K562 (cell line): Measurements from ENCODE around the gene UBE2O. TPM values are rescaled to one million over a fixed set of nuclear protein-coding genes. Genes with fewer than 3 reads are reported as not detected.

ENCODE experiments used
- CCAR2 ChIP-seq: fragments of 200-400 bp; formaldehyde crosslinking; IDR thresholded peaks from 2 replicates; pipeline ENCODE4 v1.6.1; 2017; ENCODE audit warnings: mild to moderate bottlenecking, low read depth, low read length
- FOSL1 ChIP-seq: fragments of 200-800 bp; sonication (Bioruptor generic); conservative IDR thresholded peaks from 2 replicates; pipeline ENCODE4 v1.6.1; 2016; ENCODE audit warnings: missing genetic modification characterization, missing compliant biosample characterization
- HMGXB4 ChIP-seq: sonication (generic); formaldehyde crosslinking; IDR thresholded peaks from 2 replicates; pipeline ENCODE4 v1.8.1; 2023; ENCODE audit warnings: mild to moderate bottlenecking, missing genetic modification reagents
- KAT8 ChIP-seq: fragments of 450-650 bp; IDR thresholded peaks from 2 replicates; pipeline ENCODE4 v1.6.1; 2016; ENCODE audit warnings: low read depth, mild to moderate bottlenecking
- MAFF ChIP-seq: IDR thresholded peaks from 2 replicates; pipeline ENCODE4 v1.6.1; 2012; ENCODE audit warnings: low read length, improper control_type of control experiment
- POLR2G ChIP-seq: fragments of 200-400 bp; formaldehyde crosslinking; IDR thresholded peaks from 2 replicates; pipeline ENCODE4 v1.6.1; 2017; ENCODE audit warnings: low read depth, mild to moderate bottlenecking, antibody characterized with exemption, low read length, moderate library complexity
- RB1 ChIP-seq: fragments of 450-650 bp; IDR thresholded peaks from 2 replicates; pipeline ENCODE4 v1.6.1; 2017; ENCODE audit warnings: low read depth, mild to moderate bottlenecking
- ZBTB34 ChIP-seq: fragments of 250-450 bp; sonication (Bioruptor Pico); IDR thresholded peaks from 2 replicates; pipeline ENCODE4 v1.8.0; 2021; ENCODE audit warnings: mild to moderate bottlenecking, moderate library complexity
- ZBTB7A ChIP-seq: IDR thresholded peaks from 2 replicates; pipeline ENCODE4 v1.6.1; 2011; ENCODE audit warnings: low read depth, mild to moderate bottlenecking, low read length, moderate library complexity, borderline replicate concordance; ENCODE audit not compliant: control insufficient read depth
- ZNF311 ChIP-seq: fragments of 250-450 bp; sonication (Bioruptor Pico); IDR thresholded peaks from 2 replicates; pipeline ENCODE4 v1.4.0; 2020; ENCODE audit warnings: mild to moderate bottlenecking, moderate library complexity
- ZNF316 ChIP-seq: fragments of 450-650 bp; IDR thresholded peaks from 2 replicates; pipeline ENCODE4 v1.6.1; 2016
- polyA plus RNA-seq, 8 experiments: library from polyadenylated mRNA; depleted of rRNA in 4 of 8; stranded (reverse) in 5 of 8; unstranded in 3 of 8; fragments of >200 nt; fragmentation: Nextera tagmentation in 2 of 8; fragmentation: Illumina TruSeq in 1 of 8; extraction: Ambion mirVana in 2 of 8; extraction: Trizol in 1 of 8; gene quantifications; 2 replicates each; pipeline versions ENCODE4 v1.2.1 to v1.2.3, GENCODE V29; 2011 to 2014; ENCODE audit warnings: inconsistent platforms in 1 of 8, missing spikeins in 1 of 8
- total RNA-seq, 7 experiments: library from RNA; depleted of rRNA in 6 of 7; stranded (reverse); fragments of >200 nt in 6 of 7; fragmentation: Illumina TruSeq in 2 of 7; extraction: Trizol in 2 of 7; gene quantifications; 2 replicates each; pipeline versions ENCODE4 v1.2.1 to v1.2.3, GENCODE V29; 2011 to 2021; ENCODE audit warnings: low replicate concordance in 1 of 7
- TF ChIP-seq, protein P1 (sequence below): fragments of 450-650 bp; IDR thresholded peaks from 2 replicates; pipeline ENCODE4 v1.6.1; 2016; ENCODE audit warnings: antibody characterized with exemption
- TF ChIP-seq, protein P2 (sequence below): fragments of 250-450 bp; sonication (Bioruptor Pico); IDR thresholded peaks from 2 replicates; pipeline ENCODE4 v1.4.0; 2020; ENCODE audit warnings: mild to moderate bottlenecking, moderate library complexity

Gene UBE2O
- total and polyA plus RNA-seq, 9 of the 15 experiments (the other 6 are each of a cell fraction or from before 2014, with no cell fraction given), result 1.6 to 39.7 (median 13.3) TPM

DNA sequence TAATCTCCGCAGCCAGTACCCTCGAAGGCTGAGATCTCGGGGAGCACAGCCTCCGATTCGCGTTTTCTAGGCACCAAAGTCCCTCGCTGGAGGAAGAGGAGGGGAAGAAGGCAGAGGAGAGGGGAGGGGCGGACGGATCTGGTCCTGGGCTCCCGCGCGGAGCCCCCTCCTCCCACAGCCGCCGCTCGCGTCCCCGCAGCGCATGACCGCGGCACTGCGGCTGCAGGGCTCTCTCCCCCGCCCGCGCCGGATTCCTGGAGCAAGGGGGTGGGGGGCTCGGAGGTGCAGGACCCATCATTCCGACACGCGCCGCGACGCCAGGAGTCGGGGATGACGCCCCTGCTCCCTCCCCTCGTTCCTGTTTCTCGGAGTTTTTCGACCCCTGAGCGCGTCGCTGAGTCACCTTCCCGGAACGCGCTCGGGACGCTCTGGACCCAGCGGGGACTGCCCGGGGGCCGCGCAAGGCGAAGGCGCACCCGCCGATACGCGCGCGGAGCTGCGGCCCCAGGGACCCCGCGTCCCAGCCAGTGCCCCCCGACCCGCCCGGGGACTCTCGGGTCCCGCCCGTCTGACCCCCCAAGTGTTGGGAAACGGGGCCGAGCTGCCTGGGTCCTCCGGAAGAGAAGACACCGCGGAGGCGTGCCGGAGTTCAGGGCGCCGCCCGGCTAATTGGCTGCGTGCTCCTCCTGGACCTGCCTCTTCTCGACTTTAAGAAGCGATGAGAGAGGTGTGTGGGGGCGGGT lies 70.0 kb downstream of the UBE2O start (continued):
- TF ChIP-seq, protein P1, sequence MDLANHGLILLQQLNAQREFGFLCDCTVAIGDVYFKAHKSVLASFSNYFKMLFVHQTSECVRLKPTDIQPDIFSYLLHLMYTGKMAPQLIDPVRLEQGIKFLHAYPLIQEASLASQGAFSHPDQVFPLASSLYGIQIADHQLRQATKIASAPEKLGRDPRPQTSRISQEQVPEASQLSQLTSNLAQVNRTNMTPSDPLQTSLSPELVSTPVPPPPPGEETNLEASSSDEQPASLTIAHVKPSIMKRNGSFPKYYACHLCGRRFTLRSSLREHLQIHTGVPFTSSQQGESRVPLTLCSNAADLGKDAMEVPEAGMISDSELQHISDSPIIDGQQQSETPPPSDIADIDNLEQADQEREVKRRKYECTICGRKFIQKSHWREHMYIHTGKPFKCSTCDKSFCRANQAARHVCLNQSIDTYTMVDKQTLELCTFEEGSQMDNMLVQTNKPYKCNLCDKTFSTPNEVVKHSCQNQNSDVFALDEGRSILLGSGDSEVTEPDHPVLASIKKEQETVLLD, result no peak
- peak; percentile 67 for TF ChIP-seq POLR2G
- TF ChIP-seq CCAR2, result no peak
- TF ChIP-seq HMGXB4 (CRISPR knock-in tag), result no peak
- peak; percentile 57; the same call in 1 of the 2 replicates for TF ChIP-seq RB1
- peak; percentile 38 for TF ChIP-seq ZNF316
- TF ChIP-seq MAFF, result no peak
- no peak for TF ChIP-seq KAT8
- TF ChIP-seq FOSL1 (tag), result peak; percentile 73
- TF ChIP-seq, protein P2, sequence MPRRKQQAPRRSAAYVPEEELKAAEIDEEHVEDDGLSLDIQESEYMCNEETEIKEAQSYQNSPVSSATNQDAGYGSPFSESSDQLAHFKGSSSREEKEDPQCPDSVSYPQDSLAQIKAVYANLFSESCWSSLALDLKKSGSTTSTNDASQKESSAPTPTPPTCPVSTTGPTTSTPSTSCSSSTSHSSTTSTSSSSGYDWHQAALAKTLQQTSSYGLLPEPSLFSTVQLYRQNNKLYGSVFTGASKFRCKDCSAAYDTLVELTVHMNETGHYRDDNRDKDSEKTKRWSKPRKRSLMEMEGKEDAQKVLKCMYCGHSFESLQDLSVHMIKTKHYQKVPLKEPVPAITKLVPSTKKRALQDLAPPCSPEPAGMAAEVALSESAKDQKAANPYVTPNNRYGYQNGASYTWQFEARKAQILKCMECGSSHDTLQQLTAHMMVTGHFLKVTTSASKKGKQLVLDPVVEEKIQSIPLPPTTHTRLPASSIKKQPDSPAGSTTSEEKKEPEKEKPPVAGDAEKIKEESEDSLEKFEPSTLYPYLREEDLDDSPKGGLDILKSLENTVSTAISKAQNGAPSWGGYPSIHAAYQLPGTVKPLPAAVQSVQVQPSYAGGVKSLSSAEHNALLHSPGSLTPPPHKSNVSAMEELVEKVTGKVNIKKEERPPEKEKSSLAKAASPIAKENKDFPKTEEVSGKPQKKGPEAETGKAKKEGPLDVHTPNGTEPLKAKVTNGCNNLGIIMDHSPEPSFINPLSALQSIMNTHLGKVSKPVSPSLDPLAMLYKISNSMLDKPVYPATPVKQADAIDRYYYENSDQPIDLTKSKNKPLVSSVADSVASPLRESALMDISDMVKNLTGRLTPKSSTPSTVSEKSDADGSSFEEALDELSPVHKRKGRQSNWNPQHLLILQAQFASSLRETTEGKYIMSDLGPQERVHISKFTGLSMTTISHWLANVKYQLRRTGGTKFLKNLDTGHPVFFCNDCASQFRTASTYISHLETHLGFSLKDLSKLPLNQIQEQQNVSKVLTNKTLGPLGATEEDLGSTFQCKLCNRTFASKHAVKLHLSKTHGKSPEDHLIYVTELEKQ (CRISPR knock-in tag), result no peak
- TF ChIP-seq ZBTB34 (CRISPR knock-in tag), result no peak
- TF ChIP-seq ZBTB7A, result peak; percentile 68
- no peak for TF ChIP-seq ZNF311 (CRISPR knock-in tag)
